ENCODE data around the gene MLLT3.

DNA sequence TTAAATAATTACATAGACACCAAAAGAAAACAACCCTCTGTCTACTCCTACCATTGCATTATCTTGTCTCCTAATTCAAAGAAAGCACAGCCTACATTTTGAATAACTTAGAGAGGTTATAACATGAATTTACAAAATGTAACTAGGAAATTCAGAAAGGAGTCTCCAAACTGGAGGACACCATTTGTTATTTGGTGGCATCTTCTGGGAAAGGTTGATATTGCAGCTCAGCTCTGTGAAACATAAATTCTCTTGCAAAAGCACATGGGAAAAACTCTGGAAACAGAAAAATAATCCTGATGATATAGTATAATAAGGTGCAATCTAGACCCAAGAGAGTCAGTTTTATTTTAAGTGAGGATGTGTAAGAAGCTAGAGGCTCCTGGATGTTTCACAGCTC is 215.3 kb downstream of the MLLT3 start:
- no peak for TF ChIP-seq POLR2A (IDR thresholded peaks at IDR 0.05)
- TF ChIP-seq, protein P1, sequence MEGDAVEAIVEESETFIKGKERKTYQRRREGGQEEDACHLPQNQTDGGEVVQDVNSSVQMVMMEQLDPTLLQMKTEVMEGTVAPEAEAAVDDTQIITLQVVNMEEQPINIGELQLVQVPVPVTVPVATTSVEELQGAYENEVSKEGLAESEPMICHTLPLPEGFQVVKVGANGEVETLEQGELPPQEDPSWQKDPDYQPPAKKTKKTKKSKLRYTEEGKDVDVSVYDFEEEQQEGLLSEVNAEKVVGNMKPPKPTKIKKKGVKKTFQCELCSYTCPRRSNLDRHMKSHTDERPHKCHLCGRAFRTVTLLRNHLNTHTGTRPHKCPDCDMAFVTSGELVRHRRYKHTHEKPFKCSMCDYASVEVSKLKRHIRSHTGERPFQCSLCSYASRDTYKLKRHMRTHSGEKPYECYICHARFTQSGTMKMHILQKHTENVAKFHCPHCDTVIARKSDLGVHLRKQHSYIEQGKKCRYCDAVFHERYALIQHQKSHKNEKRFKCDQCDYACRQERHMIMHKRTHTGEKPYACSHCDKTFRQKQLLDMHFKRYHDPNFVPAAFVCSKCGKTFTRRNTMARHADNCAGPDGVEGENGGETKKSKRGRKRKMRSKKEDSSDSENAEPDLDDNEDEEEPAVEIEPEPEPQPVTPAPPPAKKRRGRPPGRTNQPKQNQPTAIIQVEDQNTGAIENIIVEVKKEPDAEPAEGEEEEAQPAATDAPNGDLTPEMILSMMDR (IDR thresholded peaks at IDR 0.05) = peak in 2 of 4 donors; percentile 23 to 38

Measured in right lobe of liver (tissue), 4 donors.